ENCODE measurements around the gene TRIM2.

The TRIM2 gene

GRCh38 chr4:153281476-153281875, 77.2 kb downstream of the TRIM2 start:
- FAIRE-seq, result no peak

DNA sequence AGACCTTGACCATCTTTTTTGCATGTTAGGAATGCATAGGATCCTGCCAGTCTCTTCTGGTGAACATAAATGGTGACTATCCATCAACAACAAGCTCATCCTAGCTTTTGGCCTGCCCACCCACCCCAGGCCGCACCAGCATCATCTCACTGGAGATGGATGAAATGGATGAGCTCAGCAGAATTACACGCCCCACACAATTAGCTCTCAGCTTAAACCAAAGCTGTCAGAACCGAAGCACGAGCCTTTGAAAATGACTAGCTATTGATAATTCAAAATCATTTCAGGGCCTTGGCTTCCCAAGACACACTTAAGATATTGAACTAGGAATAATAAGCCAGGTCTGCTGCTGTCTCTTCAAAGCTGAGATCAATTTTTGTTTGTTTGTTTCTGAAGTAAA, 77.8 kb downstream of the TRIM2 start:
- FAIRE-seq, result no peak

- no peak for FAIRE-seq
Measured at GRCh38 chr4:153283260-153283659, 79.0 kb downstream of the TRIM2 start.

- no peak for FAIRE-seq
Measured at GRCh38 chr4:153290134-153290533, 85.9 kb downstream of the TRIM2 start.

DNA sequence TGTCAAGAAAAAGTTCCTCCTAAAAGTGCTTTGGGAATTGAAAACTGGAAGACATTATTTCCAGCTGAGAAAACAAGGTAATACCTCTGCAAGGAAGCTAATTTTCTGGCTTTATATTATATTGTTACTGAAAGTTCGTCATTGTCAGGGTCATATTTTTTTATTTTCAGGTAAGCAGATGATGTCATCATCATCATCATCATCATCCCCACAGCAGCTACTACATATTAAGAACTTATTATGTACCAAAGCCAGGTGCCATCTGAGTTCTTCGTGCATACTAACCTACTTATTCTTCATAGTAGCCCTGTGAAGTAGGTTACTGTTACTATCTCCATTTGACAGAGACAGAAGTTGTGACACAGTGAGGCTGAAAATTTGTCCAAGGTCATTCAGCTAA, 87.3 kb downstream of the TRIM2 start:
- FAIRE-seq, result no peak

DNA sequence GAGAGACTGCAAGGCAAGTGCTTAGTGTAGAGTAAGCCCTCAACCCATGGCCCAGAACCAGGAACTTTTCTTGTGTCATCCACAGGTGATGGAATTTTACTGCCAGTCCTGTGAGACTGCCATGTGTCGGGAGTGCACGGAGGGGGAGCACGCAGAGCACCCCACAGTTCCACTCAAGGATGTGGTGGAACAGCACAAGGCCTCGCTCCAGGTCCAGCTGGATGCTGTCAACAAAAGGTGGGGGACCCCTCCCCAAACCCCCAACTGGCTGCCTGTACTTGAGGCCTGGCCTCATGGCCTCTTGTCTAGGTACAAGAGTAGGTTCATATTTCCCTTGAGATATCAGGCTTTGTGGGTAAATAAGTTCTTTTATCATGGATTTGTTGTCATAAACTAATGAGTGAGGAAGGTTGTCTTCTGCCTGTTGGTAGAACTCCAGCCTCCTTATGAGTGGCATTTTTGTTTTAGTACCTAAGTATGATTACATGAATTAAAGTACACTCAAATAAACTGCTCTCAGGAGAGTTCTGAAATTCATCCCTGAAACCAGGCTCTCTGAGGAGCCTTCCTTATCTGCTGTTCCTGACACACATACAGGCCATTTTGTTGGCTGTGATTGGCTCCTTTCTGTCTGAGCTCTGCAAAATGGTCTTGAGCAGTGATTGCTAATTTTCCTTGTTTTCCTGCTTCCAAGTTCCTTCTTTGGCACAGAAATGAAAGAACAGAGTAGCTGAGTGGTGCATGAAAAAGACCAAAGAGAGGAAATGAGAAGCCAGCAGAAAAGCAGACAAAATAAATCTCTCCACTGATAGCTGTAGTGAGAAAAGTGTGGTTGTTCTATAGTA, 88.9 kb downstream of the TRIM2 start:
- FAIRE-seq, result no peak

- FAIRE-seq, result no peak
Measured at GRCh38 chr4:153293742-153294057, 89.5 kb downstream of the TRIM2 start.

DNA sequence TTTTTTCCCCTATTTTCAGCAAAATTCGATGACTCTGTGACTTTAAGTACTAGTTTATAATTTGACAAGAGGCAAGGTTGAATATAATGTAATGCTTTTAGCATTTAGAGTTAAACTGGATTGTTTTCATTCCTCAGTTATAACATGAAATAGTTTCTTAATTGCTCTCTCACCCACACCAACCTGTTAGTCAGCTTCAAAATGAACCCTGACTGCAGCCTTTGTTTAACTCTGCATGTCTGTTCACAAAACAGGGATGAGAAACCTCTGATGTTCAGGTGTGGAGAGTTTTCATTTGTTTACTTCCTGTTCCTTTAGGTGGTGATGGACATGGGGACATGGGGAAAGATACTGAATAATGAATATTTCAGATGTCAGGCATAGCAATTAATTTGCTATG, 90.4 kb downstream of the TRIM2 start:
- FAIRE-seq, result no peak

DNA sequence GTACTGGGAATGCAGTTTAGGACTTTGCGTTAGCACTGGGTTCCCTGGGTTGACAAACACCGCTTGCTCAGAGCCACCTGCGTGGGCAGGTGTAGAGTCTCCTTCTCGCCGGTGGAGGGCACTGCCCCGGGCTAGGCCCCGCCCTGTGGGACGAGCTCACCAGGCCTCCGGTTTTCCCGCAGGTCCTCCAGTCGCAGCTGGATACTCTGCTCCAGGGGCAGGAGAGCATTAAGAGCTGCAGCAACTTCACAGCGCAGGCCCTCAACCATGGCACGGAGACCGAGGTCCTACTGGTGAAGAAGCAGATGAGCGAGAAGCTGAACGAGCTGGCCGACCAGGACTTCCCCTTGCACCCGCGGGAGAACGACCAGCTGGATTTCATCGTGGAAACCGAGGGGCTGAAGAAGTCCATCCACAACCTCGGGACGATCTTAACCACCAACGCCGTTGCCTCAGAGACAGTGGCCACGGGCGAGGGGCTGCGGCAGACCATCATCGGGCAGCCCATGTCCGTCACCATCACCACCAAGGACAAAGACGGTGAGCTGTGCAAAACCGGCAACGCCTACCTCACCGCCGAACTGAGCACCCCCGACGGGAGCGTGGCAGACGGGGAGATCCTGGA, 91.0 kb downstream of the TRIM2 start:
- no peak for FAIRE-seq

GRCh38 chr4:153296040-153296823, 92.0 kb downstream of the TRIM2 start:
- no peak for FAIRE-seq

DNA sequence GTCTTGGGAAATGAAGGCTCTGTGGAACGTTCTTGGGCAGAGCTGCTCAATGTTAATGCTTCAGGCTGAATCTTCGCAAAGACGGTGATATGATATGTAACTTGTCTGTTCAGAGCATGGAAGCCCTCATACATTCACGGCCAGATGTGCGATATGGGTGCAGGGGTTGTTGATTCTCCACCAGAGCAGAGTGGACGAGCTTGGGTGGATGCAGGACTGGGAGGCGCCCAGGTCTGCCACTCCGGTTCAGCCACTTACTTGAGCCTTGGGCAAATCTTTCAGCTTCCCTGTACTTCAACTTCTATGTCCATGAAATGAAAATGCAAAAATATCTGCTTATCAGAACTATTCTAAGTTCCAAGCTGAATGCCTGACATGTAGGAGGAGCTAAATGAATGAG, 92.9 kb downstream of the TRIM2 start:
- FAIRE-seq, result no peak

DNA sequence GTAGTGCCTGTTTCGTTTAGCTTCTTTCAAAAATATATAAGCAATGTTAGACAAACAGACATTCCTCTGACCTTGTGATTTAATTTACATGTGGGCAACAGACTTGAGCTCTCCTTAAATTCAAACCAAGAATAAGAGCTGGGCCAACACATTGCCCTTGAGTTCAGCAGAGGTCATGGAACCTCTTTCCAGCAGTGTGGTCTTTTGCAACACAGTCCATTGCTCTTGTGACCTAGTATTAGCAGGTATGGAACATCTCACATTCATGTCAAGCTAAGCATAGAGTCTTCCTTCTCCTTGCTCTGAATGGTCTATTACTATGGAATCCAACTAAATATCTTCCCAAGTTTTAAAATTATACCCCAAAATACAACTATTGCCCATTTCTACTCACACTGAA, 106.5 kb downstream of the TRIM2 start:
- no peak for FAIRE-seq

DNA sequence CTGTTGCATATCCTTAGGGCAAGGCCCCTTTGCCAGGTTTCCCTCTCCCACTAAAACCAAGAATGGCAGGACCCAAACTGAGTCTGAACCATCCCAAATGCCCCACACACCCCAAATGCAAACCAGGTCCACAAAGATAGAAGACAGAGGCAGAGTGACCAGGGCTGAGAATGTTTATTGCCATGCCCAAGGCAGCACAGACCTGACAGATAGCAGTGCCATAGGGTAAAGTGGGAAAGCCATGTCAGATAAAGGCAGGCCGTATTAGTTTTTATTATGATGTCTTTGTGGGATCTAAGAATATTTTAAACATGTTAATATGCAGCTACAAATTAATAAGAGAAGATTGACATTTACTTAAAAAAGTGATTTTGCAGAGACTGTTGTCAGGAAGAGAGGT, 110.7 kb downstream of the TRIM2 start:
- FAIRE-seq, result no peak

- FAIRE-seq, result peak; percentile 53
Measured at GRCh38 chr4:153318696-153319320, 114.6 kb downstream of the TRIM2 start.

DNA sequence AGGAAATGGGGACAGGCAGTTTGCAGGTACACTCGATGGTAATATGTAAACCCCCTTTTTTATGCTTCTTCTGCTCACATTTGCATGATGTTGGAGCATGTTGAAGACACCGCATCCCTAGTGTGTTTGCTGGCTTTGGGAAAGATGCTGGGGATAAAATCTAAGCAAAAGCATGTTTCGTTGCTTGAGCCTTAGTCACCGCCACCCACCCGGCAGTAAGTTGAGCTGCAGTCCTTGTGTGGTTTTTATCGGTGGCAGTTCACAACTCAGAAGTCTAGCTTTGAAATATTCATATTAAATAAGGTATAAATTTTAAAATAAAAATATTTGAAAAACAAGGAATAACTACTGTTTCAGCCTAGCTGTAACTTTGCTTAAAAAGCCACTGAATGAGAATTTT, 118.5 kb downstream of the TRIM2 start:
- FAIRE-seq, result no peak

DNA sequence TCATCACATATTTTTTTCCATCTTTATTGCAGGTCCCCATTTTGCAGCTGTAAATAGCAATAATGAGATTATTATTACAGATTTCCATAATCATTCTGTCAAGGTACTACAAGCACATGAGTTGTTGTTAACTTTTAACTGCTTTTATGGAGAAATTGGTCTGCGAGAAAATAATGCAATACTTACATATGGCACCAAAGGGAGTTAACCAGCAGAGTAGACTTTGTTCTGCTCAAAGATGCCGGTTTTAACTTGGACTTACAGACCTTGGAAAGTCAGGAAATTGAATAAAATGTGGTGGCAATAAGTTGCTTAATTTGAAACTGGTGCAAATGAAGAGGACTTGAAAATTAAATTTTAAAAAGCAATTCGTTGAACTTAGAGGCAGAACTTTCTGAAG, 119.8 kb downstream of the TRIM2 start:
- no peak for FAIRE-seq

GRCh38 chr4:153325558-153325957, 121.3 kb downstream of the TRIM2 start:
- FAIRE-seq, result no peak

GRCh38 chr4:153326513-153326912, 122.3 kb downstream of the TRIM2 start:
- FAIRE-seq, result no peak

DNA sequence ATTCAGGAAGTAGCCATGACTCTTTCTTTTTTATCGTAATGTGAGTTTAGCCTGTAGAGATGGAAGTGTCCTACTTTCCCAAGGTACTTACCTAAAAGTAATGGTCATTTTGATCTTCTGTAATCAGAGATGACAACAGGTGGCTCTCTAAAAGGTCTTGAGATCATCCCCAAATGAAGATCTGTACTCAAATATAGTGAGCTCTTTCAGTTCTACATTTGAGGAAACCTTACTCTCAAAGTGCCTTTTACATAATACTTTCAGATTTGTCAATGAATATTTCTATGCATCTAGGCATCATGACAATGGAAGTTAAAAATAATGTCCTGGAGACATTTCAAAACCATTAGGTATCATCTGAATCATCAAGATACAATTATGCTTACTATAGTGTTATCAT, 123.0 kb downstream of the TRIM2 start:
- FAIRE-seq, result no peak

DNA sequence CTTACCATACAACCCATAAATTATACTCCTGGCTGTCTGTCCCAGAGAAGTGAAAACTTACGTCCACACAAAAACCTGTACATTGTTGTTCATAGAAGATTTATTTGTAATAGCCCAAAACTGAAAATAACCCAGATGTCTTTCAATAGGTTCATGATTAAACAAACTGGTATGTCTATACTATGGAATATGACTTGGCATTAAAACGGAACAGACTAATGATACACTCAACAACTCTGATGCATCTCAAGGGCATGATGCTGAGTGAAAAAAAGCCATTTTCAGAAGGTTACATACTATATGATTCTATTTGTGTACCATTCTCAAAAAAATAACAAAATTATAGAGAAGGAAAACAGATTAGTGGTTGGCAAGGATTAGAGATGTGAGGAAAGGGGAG, 128.7 kb downstream of the TRIM2 start:
- no peak for FAIRE-seq

GRCh38 chr4:153333874-153334273, 129.6 kb downstream of the TRIM2 start:
- FAIRE-seq, result no peak

DNA sequence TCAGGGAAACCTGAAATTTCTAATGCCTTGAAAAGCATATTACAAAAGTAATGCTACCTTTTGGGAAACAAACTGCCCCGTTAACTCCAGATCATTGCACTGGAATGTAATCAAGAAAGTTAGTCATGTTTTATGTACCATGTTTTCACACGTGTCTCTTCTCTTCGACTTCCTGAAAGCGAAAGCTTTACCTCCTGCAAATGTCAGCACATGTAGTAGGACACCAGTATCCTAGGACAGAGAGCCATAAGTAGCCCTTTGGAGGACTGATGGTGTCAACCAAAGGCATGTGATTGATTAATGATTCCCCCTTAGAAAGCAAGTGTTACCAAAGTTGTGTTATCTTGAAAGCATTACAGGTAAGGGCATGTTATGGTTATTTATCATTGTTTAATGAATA, 131.4 kb downstream of the TRIM2 start:
- FAIRE-seq, result no peak

DNA sequence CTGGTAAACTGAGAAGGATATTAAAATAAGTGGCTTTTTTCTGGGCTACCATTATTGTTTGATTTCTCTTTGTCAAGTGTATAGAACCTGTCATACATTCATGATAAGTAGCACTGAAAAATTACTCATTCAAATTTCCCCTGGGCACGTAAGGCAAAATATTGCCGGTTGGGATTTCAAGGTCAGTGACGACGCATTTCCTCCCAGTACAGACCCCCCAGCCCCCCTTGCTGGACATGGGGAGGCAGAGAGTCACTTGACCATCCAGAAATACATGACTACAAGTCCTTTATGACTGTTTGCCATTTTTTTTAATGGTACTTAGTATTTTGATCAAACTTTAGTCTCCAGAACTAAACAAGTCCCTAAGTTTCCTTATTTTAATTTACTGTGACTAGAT, 133.4 kb downstream of the TRIM2 start:
- FAIRE-seq, result no peak

Data from endometrium (tissue), 2 donors.